ENCODE results near the gene STAG1.

- TF ChIP-seq EP300 (IDR thresholded peaks at IDR 0.05) (no peak), ZNF302 (CRISPR knock-in tag; IDR thresholded peaks at IDR 0.05) (no peak), CTCF (IDR thresholded peaks at IDR 0.05) (no peak)
These were observed 398.7 kb downstream of the STAG1 start for GRCh38 chr3:136353461-136353860.
